H1 (cell line): ENCODE results near the gene IL36B. TPM values are rescaled to one million over a fixed set of nuclear protein-coding genes. Genes with fewer than 3 reads are reported as not detected.

Experiments
- CTCF ChIA-PET: fragments of 300-600 bp; sonication (Branson Sonifier 250); formaldehyde crosslinking; loops from one replicate; lab custom pipeline; 2021; ENCODE audit not compliant: partially characterized antibody; lab: Charles Lee
- POLR2A ChIA-PET: fragments of 300-600 bp; sonication (Branson Sonifier 250); formaldehyde crosslinking; loops from one replicate; lab custom pipeline; 2021; ENCODE audit warnings: inconsistent platforms; ENCODE audit not compliant: partially characterized antibody; lab: Charles Lee
- DNase-seq, 2 experiments: peaks; one replicate each; pipeline versions ENCODE4 v3.0.0 to v3.0.0-alpha.2; 2010 to 2022; ENCODE audit warnings: low spot score in 2 of 2, low read depth in 1 of 2, mixed read lengths in 1 of 2
- FAIRE-seq: peaks from 2 replicates; lab custom pipeline; 2011; peaks lifted over from hg19 to GRCh38; lab: Jason Lieb, UNC
- H2AFZ ChIP-seq: 2 replicates; pipeline ENCODE4 v1.8.1; 2012; ENCODE audit warnings: low read length, inconsistent platforms
- H2AK5ac ChIP-seq: 2 replicates; pipeline ENCODE4 v1.6.1; 2013; ENCODE audit warnings: low read depth, low read length
- H2BK120ac ChIP-seq: replicated peaks from 2 replicates; pipeline ENCODE3; 2013; ENCODE audit warnings: low read depth, low read length, inconsistent platforms
- H2BK12ac ChIP-seq: 2 replicates; pipeline ENCODE4 v1.6.1; 2013; ENCODE audit warnings: low read depth, low read length
- H2BK15ac ChIP-seq: 2 replicates; pipeline ENCODE4 v1.6.1; 2013; ENCODE audit warnings: low read length
- H2BK20ac ChIP-seq: 2 replicates; pipeline ENCODE4 v1.6.1; 2013; ENCODE audit warnings: low read length
- H2BK5ac ChIP-seq: 2 replicates; pipeline ENCODE4 v1.6.1; 2013; ENCODE audit warnings: low read depth, low read length
- H3K14ac ChIP-seq: 2 replicates; pipeline ENCODE4 v1.6.1; 2013; ENCODE audit warnings: inconsistent platforms; ENCODE audit not compliant: insufficient read length
- H3K18ac ChIP-seq: 2 replicates; pipeline ENCODE4 v1.6.1; 2013; ENCODE audit warnings: low read length; ENCODE audit errors: extremely low read depth
- H3K23ac ChIP-seq: 2 replicates; pipeline ENCODE4 v1.6.1; 2013; ENCODE audit warnings: inconsistent platforms; ENCODE audit not compliant: insufficient read length
- H3K23me2 ChIP-seq: 2 replicates; pipeline ENCODE4 v1.6.1; 2013; ENCODE audit warnings: low read depth, low read length
- H3K27ac ChIP-seq: 2 replicates; pipeline ENCODE4 v1.6.1; 2011; ENCODE audit warnings: low read depth, low read length, inconsistent platforms
- H3K27me3 ChIP-seq, 4 experiments: replicated peaks in 1 of 4; 1 replicate in 1 of 4; 2 replicates in 3 of 4; pipeline versions ENCODE4 v1.6.1 to v1.8.1; 2011 to 2013; ENCODE audit warnings: low read length in 3 of 4, mild to moderate bottlenecking in 3 of 4, inconsistent platforms in 2 of 4, mixed read lengths in 2 of 4, moderate library complexity in 1 of 4; ENCODE audit not compliant: control insufficient read depth in 3 of 4, insufficient read depth in 3 of 4; ENCODE audit errors: extremely low read depth in 1 of 4
- H3K36me3 ChIP-seq, 4 experiments: 2 replicates each; pipeline versions ENCODE4 v1.6.1 to v1.8.1; 2011 to 2013; ENCODE audit warnings: mild to moderate bottlenecking in 4 of 4, low read length in 3 of 4, moderate library complexity in 2 of 4, control low read depth in 1 of 4, inconsistent platforms in 1 of 4; ENCODE audit not compliant: insufficient read depth in 4 of 4, control insufficient read depth in 2 of 4
- H3K4ac ChIP-seq: replicated peaks from 2 replicates; pipeline ENCODE3; 2013; ENCODE audit warnings: low read length, low read depth, mixed read lengths, inconsistent platforms; ENCODE audit not compliant: insufficient read length
- H3K4me1 ChIP-seq, 4 experiments: replicated peaks in 1 of 4; 1 replicate in 1 of 4; 2 replicates in 3 of 4; pipeline versions ENCODE4 v1.6.1 to v1.8.1; 2011 to 2013; ENCODE audit warnings: low read length in 3 of 4, inconsistent platforms in 2 of 4, mixed read lengths in 1 of 4; ENCODE audit not compliant: insufficient read depth in 4 of 4, control insufficient read depth in 3 of 4
- H3K4me2 ChIP-seq, 2 experiments: 2 replicates each; pipeline versions ENCODE4 v1.6.1 to v1.8.1; 2011 to 2013; ENCODE audit warnings: low read depth in 2 of 2, low read length in 2 of 2, control low read depth in 1 of 2, inconsistent platforms in 1 of 2, mild to moderate bottlenecking in 1 of 2; ENCODE audit not compliant: insufficient read depth in 1 of 2
- H3K4me3 ChIP-seq, 4 experiments: fragments of 200-600, 300-600 bp in 1 of 4; sonication (generic), shearing (Covaris generic), sonication (Bioruptor Twin) in 1 of 4; 2 replicates each; pipeline versions ENCODE4 v1.5.1 to v1.8.1; 2011 to 2016; ENCODE audit warnings: low read length in 4 of 4, low read depth in 3 of 4, control low read depth in 2 of 4, inconsistent platforms in 2 of 4, mild to moderate bottlenecking in 2 of 4, mixed read lengths in 1 of 4, moderate library complexity in 1 of 4; ENCODE audit not compliant: insufficient read depth in 2 of 4; ENCODE audit errors: extremely low read depth in 1 of 4
- H3K56ac ChIP-seq: replicated peaks from 2 replicates; pipeline ENCODE3; 2013; ENCODE audit warnings: low read depth, mild to moderate bottlenecking, mixed read lengths, low read length, inconsistent platforms; ENCODE audit not compliant: insufficient read length
- H3K79me1 ChIP-seq: 2 replicates; pipeline ENCODE4 v1.6.1; 2013; ENCODE audit warnings: low read depth, low read length, control low read depth
- H3K79me2 ChIP-seq, 2 experiments: 2 replicates each; pipeline versions ENCODE4 v1.6.1 to v1.8.1; 2012 to 2013; ENCODE audit warnings: low read length in 2 of 2, mild to moderate bottlenecking in 2 of 2, inconsistent platforms in 1 of 2; ENCODE audit not compliant: insufficient read depth in 2 of 2, control insufficient read depth in 1 of 2
- H3K9ac ChIP-seq, 4 experiments: replicated peaks in 1 of 4; 1 replicate in 1 of 4; 2 replicates in 3 of 4; pipeline versions ENCODE4 v1.6.1 to v1.8.1; 2011 to 2013; ENCODE audit warnings: low read depth in 3 of 4, low read length in 3 of 4, control low read depth in 2 of 4, mild to moderate bottlenecking in 2 of 4, moderate library complexity in 2 of 4, inconsistent platforms in 1 of 4; ENCODE audit errors: extremely low read depth in 1 of 4
- H3K9me3 ChIP-seq, 2 experiments: 2 replicates each; pipeline versions ENCODE4 v1.6.1 to v1.8.1; 2012 to 2013; ENCODE audit warnings: mild to moderate bottlenecking in 2 of 2, moderate library complexity in 2 of 2, control low read depth in 1 of 2, inconsistent platforms in 1 of 2, low read depth in 1 of 2, low read length in 1 of 2, mixed read lengths in 1 of 2; ENCODE audit not compliant: insufficient read depth in 2 of 2
- H4K20me1 ChIP-seq, 2 experiments: replicated peaks in 1 of 2; 2 replicates each; pipeline versions ENCODE3 to v1.8.1; 2011 to 2013; ENCODE audit warnings: inconsistent platforms in 2 of 2, low read length in 2 of 2, mild to moderate bottlenecking in 1 of 2; ENCODE audit not compliant: insufficient read depth in 2 of 2, control insufficient read depth in 1 of 2
- H4K5ac ChIP-seq: 2 replicates; pipeline ENCODE4 v1.6.1; 2013; ENCODE audit warnings: low read length, low read depth, mixed read lengths, inconsistent platforms; ENCODE audit not compliant: insufficient read length
- H4K8ac ChIP-seq: 2 replicates; pipeline ENCODE4 v1.8.0; 2013; ENCODE audit warnings: mild to moderate bottlenecking, moderate library complexity, low read length, inconsistent platforms; ENCODE audit not compliant: insufficient read depth; ENCODE audit errors: extremely low read depth
- H4K91ac ChIP-seq: replicated peaks from 2 replicates; pipeline ENCODE3; 2013; ENCODE audit warnings: low read length, mixed read lengths, inconsistent platforms; ENCODE audit not compliant: insufficient read length
- ATF2 ChIP-seq: IDR thresholded peaks from 2 replicates; pipeline ENCODE4 v1.6.1; 2012; ENCODE audit warnings: low read length, inconsistent platforms
- BACH1 ChIP-seq: IDR thresholded peaks from 2 replicates; pipeline ENCODE4 v1.6.1; 2012; ENCODE audit warnings: low read length, improper control_type of control experiment
- CREB1 ChIP-seq: IDR thresholded peaks from 2 replicates; pipeline ENCODE4 v1.6.1; 2012; ENCODE audit warnings: inconsistent platforms
- FOSL1 ChIP-seq: IDR thresholded peaks from 2 replicates; pipeline ENCODE4 v1.6.1; 2011; ENCODE audit warnings: mild to moderate bottlenecking, low read depth, low read length, moderate library complexity; ENCODE audit not compliant: insufficient read depth
- SP1 ChIP-seq: IDR thresholded peaks from 2 replicates; pipeline ENCODE4 v1.6.1; 2011; ENCODE audit warnings: low read depth, low read length
- SRF ChIP-seq: IDR thresholded peaks from 2 replicates; pipeline ENCODE4 v1.6.1; 2011; ENCODE audit warnings: mild to moderate bottlenecking, low read depth, low read length, moderate library complexity
- SUZ12 ChIP-seq: fragments of 200-600 bp; sonication (generic); IDR thresholded peaks from 2 replicates; pipeline ENCODE4 v1.6.1; 2012; ENCODE audit warnings: mild to moderate bottlenecking, inconsistent platforms, low read length, moderate library complexity, mixed read lengths
- TCF12 ChIP-seq: IDR thresholded peaks from 2 replicates; pipeline ENCODE4 v1.6.1; 2011; ENCODE audit warnings: low read depth, mild to moderate bottlenecking, low read length
- ZNF274 ChIP-seq: IDR thresholded peaks from 2 replicates; pipeline ENCODE4 v1.7.0; 2012; ENCODE audit warnings: low read length, borderline replicate concordance; ENCODE audit errors: extremely low read depth
- WGBS, 2 experiments: shearing (Covaris generic) in 1 of 2; methylation state at CpG; one replicate each; pipeline versions ENCODE4 v1.1.6 to v1.1.7; 2013 to 2015; ENCODE audit warnings: low lambda C conversion rate in 2 of 2, mixed read lengths in 2 of 2, inconsistent platforms in 1 of 2, low coverage in 1 of 2, missing lambda C conversion rate in 1 of 2; ENCODE audit not compliant: insufficient replicate concordance in 2 of 2, insufficient coverage in 1 of 2, insufficient read length in 1 of 2; ENCODE audit errors: extremely low coverage in 1 of 2, missing lambda C conversion rate in 1 of 2; 5-methylcytosine and 5-hydroxymethylcytosine counted together
- polyA plus RNA-seq, 7 experiments: library from polyadenylated mRNA; depleted of rRNA in 3 of 7; stranded (reverse) in 5 of 7; unstranded in 2 of 7; fragments of >200 nt in 5 of 7; fragments of 200-250 nt in 2 of 7; gene quantifications; 1 replicate in 5 of 7; 2 replicates in 1 of 7; 4 replicates in 1 of 7; pipeline versions ENCODE4 v1.2.1 to v1.2.3, GENCODE V29; 2011 to 2013; ENCODE audit warnings: missing spikeins in 2 of 7, mixed read lengths in 2 of 7
- total RNA-seq: library from RNA; stranded (reverse); fragmentation: NEBNext Ultra II Directional; extraction: Animal tissue kit (Norgen Biotek cat#: 25700); gene quantifications from 2 replicates; pipeline ENCODE4 v1.2.1, GENCODE V29; 2021
- TF ChIP-seq, protein P1 (sequence below): IDR thresholded peaks from 2 replicates; pipeline ENCODE4 v1.6.1; 2011; ENCODE audit warnings: low read length, improper control_type of control experiment

Gene IL36B
- total and polyA plus RNA-seq, 2 of the 8 experiments (the other 6 are each of a cell fraction or from before 2014, with no cell fraction given), result not detected

GRCh38 chr2:113076954-113077669 lies 24.4 kb upstream of the IL36B start:
- H4K8ac ChIP-seq, result peak overlapping the region; percentile 70; the same call in 1 of the 2 replicates
- H2AFZ ChIP-seq, result no peak overlapping the region
- H2AK5ac ChIP-seq, result no peak overlapping the region
- no peak overlapping the region for H4K5ac ChIP-seq
- WGBS, 2 experiments, result 97% methylated on average over 3 of the region's 3 CpGs; no CpG with 5 or more reads in 1 of the 2 experiments
- FAIRE-seq, result no peak
- H2BK20ac ChIP-seq, result no peak overlapping the region
- no peak for DNase-seq
- H4K20me1 ChIP-seq, result no peaks in the 10 kb centered on the region
- H3K23ac ChIP-seq, result no peak overlapping the region
- no peaks in the 10 kb centered on the region for H3K36me3 ChIP-seq
- H2BK5ac ChIP-seq, result no peak overlapping the region
- H3K9ac ChIP-seq, result no peak overlapping the region
- H3K56ac ChIP-seq, result no peak overlapping the region
- ChIA-PET CTCF (interaction anchor here (0.5 to 11.0 kb wide), 9 partner anchors 22 to 939 kb away, joined by 3 to 159 read pairs (median 5); partner anchors contain the start of genes FBLN7 and PSD4), POLR2A (no interaction called here)
- H3K27ac ChIP-seq, result no peak overlapping the region
- no peaks in the 10 kb centered on the region for H3K23me2 ChIP-seq
- H3K27me3 ChIP-seq, result no peaks in the 10 kb centered on the region
- H2BK120ac ChIP-seq, result no peak overlapping the region
- H2BK12ac ChIP-seq, result no peak overlapping the region
- no peak overlapping the region for H4K91ac ChIP-seq
- no peak overlapping the region for H3K4me2 ChIP-seq
- no peak overlapping the region for H2BK15ac ChIP-seq
- peaks cover 0 to 2% (median 0%) of the 10 kb centered on the region in 4 experiments; a peak in 1 of 7 replicates for H3K4me1 ChIP-seq
- no peaks in the 10 kb centered on the region for H3K79me2 ChIP-seq
- no peak overlapping the region for H3K4ac ChIP-seq
- no peak overlapping the region for H3K4me3 ChIP-seq
- H3K9me3 ChIP-seq, result no peaks in the 10 kb centered on the region
- no peak overlapping the region for H3K14ac ChIP-seq
- no peak overlapping the region for H3K18ac ChIP-seq
- H3K79me1 ChIP-seq, result no peaks in the 10 kb centered on the region
- TF ChIP-seq SRF, result no peak
- TF ChIP-seq SP1, result no peak
- TF ChIP-seq CREB1, result no peak
- TF ChIP-seq FOSL1, result no peak
- TF ChIP-seq, protein P1, sequence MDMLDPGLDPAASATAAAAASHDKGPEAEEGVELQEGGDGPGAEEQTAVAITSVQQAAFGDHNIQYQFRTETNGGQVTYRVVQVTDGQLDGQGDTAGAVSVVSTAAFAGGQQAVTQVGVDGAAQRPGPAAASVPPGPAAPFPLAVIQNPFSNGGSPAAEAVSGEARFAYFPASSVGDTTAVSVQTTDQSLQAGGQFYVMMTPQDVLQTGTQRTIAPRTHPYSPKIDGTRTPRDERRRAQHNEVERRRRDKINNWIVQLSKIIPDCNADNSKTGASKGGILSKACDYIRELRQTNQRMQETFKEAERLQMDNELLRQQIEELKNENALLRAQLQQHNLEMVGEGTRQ, result no peak
- TF ChIP-seq SUZ12, result no peak
- TF ChIP-seq ATF2, result no peak
- no peak for TF ChIP-seq ZNF274
- TF ChIP-seq BACH1, result no peak
- TF ChIP-seq TCF12, result no peak
